Measurements from ENCODE around the gene XXYLT1. TPM values are rescaled to one million over a fixed set of nuclear protein-coding genes. Genes with fewer than 3 reads are reported as not detected.
A peak's percentile ranks its signal among the peaks of the same experiment; 100 is the strongest.

Gene XXYLT1
- total and polyA plus RNA-seq, 9 of the 15 experiments (the other 6 are each of a cell fraction or from before 2014, with no cell fraction given): 1.9 to 18.9 (median 15.0) TPM

DNA sequence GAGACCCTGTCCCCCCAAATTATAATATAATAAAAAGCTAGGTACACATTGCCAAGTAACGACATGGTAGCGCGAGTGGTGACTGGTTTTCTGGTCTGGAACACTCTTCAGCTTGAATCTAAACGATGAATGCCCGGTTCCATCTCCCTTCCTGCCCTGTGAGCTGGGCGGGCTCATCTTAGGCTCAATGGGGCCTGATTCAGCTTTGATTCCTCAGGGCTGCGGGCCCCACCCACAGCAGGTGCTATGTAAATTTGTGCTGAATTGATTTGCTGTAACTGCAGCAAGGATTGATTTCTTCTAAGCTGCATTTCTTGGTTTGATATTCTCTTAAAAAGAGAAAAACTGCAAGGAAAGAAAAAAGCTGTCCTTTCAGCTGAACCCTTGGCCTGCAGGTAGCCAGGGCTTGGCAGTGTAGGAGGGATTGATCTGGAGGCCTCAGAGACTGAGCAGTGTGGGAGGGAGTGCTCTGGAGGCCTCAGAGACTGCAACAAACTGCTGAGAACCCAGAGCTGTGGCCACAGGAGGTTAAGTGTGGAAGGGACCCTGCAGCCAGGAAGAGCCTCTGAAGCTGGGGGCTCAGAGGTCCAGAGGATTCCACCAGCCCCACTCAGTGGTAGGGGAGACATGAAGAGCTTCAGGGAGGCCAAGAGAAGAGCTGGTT is 231.6 kb downstream of the XXYLT1 start:
- Histone ChIP-seq H3K9ac (ENCODE audit: insufficient read depth in 1 of 2, low read depth in 2 of 2, low read length in 2 of 2) (no peak overlapping the region), H3K4me2 (ENCODE audit: insufficient read depth, low read length) (no peak overlapping the region), H3K9me1 (ENCODE audit: control insufficient read depth, insufficient read depth, low read length) (no peaks in the 10 kb centered on the region), H3K27me3 (ENCODE audit: control insufficient read depth in 2 of 2, insufficient read depth in 2 of 2, low read length in 2 of 2) (peaks cover 46 to 74% of the 10 kb centered on the region in 2 experiments), H3K4me1 (replicated peaks in 1 of 2; ENCODE audit: control insufficient read depth in 2 of 2, insufficient read depth in 2 of 2, low read length in 2 of 2) (peaks cover 0 to 12% of the 10 kb centered on the region in 2 experiments; a peak in 2 of 5 replicates), H3K4me3 (no peak overlapping the region), H3K9me3 (replicated peaks; ENCODE audit: control insufficient read depth, insufficient read depth, low read depth, low read length) (no peaks in the 10 kb centered on the region), H4K20me1 (replicated peaks; ENCODE audit: control insufficient read depth, insufficient read depth, low read length) (no peaks in the 10 kb centered on the region), H3K36me3 (ENCODE audit: control insufficient read depth, insufficient read depth, low read length) (no peaks in the 10 kb centered on the region), H3K27ac (ENCODE audit: extremely low read depth, low read depth, low read length) (no peak overlapping the region), H2AFZ (ENCODE audit: low read depth, low read length) (no peak overlapping the region), H3K79me2 (ENCODE audit: control insufficient read depth, insufficient read depth, low read length) (no peaks in the 10 kb centered on the region)
- intact Hi-C loops (cut with micrococcal nuclease) (no loop called here), in situ Hi-C loops (cut with MboI) (no loop called here)
- CTCF ChIA-PET (ENCODE audit: low intra/inter-chr PET ratio): no interaction called here
- TF ChIP-seq MAFF (IDR thresholded peaks at IDR 0.05; ENCODE audit: low read length) (no peak), KDM1A (IDR thresholded peaks at IDR 0.05) (0 out of 4 replicates have a peak, but pooled peaks of 1 of the 2 experiments have one; percentile 10)
- 5% methylated on average over 7 of the region's 7 CpGs for WGBS (ENCODE audit: insufficient coverage, low coverage, missing lambda C conversion rate)
- POLR2A ChIA-PET: interaction anchor here (0.8 to 0.9 kb wide), 2 partner anchors 11 to 42 kb away, joined by 3 to 4 read pairs; no protein-coding TSS in a partner anchor
- no TSS peak for BruUV-seq (replicated peaks)
- no peak for ATAC-seq
- DNase-seq (ENCODE audit: extremely low read depth in 1 of 4, low spot score in 3 of 4): no peak
- no peak for FAIRE-seq

GRCh38 chr3:195038161-195038560 is 232.8 kb downstream of the XXYLT1 start:
- ChIA-PET CTCF (ENCODE audit: low intra/inter-chr PET ratio) (no interaction called here), POLR2A (interaction anchor here (0.6 kb wide), 1 partner anchor 157 kb away, joined by 5 read pairs; no protein-coding TSS in a partner anchor)
- H3K4me1 ChIP-seq (replicated peaks in 1 of 2; ENCODE audit: control insufficient read depth in 2 of 2, insufficient read depth in 2 of 2, low read length in 2 of 2): peaks cover 0 to 12% of the 10 kb centered on the region in 2 experiments; a peak in 2 of 5 replicates
- ATAC-seq: no peak
- no peak overlapping the region for H3K9ac ChIP-seq (ENCODE audit: insufficient read depth in 1 of 2, low read depth in 2 of 2, low read length in 2 of 2)
- BruUV-seq (replicated peaks): no TSS peak
- intact Hi-C loops (cut with micrococcal nuclease) (no loop called here), in situ Hi-C loops (cut with MboI) (no loop called here)
- no peak overlapping the region for H2AFZ ChIP-seq (ENCODE audit: low read depth, low read length)
- H3K27ac ChIP-seq (ENCODE audit: extremely low read depth, low read depth, low read length): no peak overlapping the region
- H3K79me2 ChIP-seq (ENCODE audit: control insufficient read depth, insufficient read depth, low read length): no peaks in the 10 kb centered on the region
- H3K4me3 ChIP-seq: no peak overlapping the region
- H3K4me2 ChIP-seq (ENCODE audit: insufficient read depth, low read length): no peak overlapping the region
- H3K36me3 ChIP-seq (ENCODE audit: control insufficient read depth, insufficient read depth, low read length): no peaks in the 10 kb centered on the region
- H3K27me3 ChIP-seq (ENCODE audit: control insufficient read depth in 2 of 2, insufficient read depth in 2 of 2, low read length in 2 of 2): peaks cover 48 to 74% of the 10 kb centered on the region in 2 experiments
- H4K20me1 ChIP-seq (replicated peaks; ENCODE audit: control insufficient read depth, insufficient read depth, low read length): no peaks in the 10 kb centered on the region
- DNase-seq (ENCODE audit: extremely low read depth in 1 of 4, low spot score in 3 of 4): no peak
- 1% methylated on average over 5 of the region's 5 CpGs for WGBS (ENCODE audit: insufficient coverage, low coverage, missing lambda C conversion rate)
- FAIRE-seq: no peak
- no peaks in the 10 kb centered on the region for H3K9me3 ChIP-seq (replicated peaks; ENCODE audit: control insufficient read depth, insufficient read depth, low read depth, low read length)
- no peaks in the 10 kb centered on the region for H3K9me1 ChIP-seq (ENCODE audit: control insufficient read depth, insufficient read depth, low read length)
- TF ChIP-seq ZNF324 (CRISPR knock-in tag; IDR thresholded peaks at IDR 0.05): no peak
- TF ChIP-seq NCOA1 (IDR thresholded peaks at IDR 0.05; ENCODE audit: low read depth): no peak
- TF ChIP-seq ZFP1 (CRISPR knock-in tag; IDR thresholded peaks at IDR 0.05): no peak
- no peak for TF ChIP-seq ZNF197 (CRISPR knock-in tag; IDR thresholded peaks at IDR 0.05; ENCODE audit: low read depth)
- no peak for TF ChIP-seq NR4A1 (CRISPR knock-in tag; IDR thresholded peaks at IDR 0.05)
- no peak for TF ChIP-seq NR4A1 (tag; IDR thresholded peaks at IDR 0.05)
- TF ChIP-seq JUNB (CRISPR knock-in tag; conservative IDR thresholded peaks at IDR 0.05): no peak
- TF ChIP-seq ERF (CRISPR knock-in tag; IDR thresholded peaks at IDR 0.05): no peak
- no peak for TF ChIP-seq PCBP1 (IDR thresholded peaks at IDR 0.05; ENCODE audit: low read depth, low read length, poor library complexity, severe bottlenecking)
- TF ChIP-seq STAG1 (CRISPR knock-in tag; IDR thresholded peaks at IDR 0.05; ENCODE audit: borderline replicate concordance): no peak
- TF ChIP-seq ZNF24 (IDR thresholded peaks at IDR 0.05): no peak
- no peak for TF ChIP-seq ZNF224 (CRISPR knock-in tag; IDR thresholded peaks at IDR 0.05)

Data from K562 (cell line).